Activated naive CD4-positive, alpha-beta T cell treated with Interleukin-2 at 50 U/mL for 16 hours (primary cell): ENCODE results near the gene APOBEC3G.

Source experiments
- DNase-seq: peaks from one replicate; pipeline ENCODE4 v3.0.0-alpha.2; 2020

Gene APOBEC3G

GRCh38 chr22:39125622-39126021, 48.5 kb downstream of the APOBEC3G start:
- DNase-seq, result no peak

GRCh38 chr22:39128508-39128907, 51.4 kb downstream of the APOBEC3G start:
- no peak for DNase-seq

- DNase-seq, result no peak
Measured at GRCh38 chr22:39129081-39129480, 52.0 kb downstream of the APOBEC3G start.

- no peak for DNase-seq
Measured at GRCh38 chr22:39129746-39130145, 52.7 kb downstream of the APOBEC3G start.

- no peak for DNase-seq
Measured at GRCh38 chr22:39130152-39130704, 53.2 kb downstream of the APOBEC3G start.

GRCh38 chr22:39130892-39131855, 54.1 kb downstream of the APOBEC3G start:
- no peak for DNase-seq

- no peak for DNase-seq
Measured at GRCh38 chr22:39132281-39132680, 55.2 kb downstream of the APOBEC3G start.

GRCh38 chr22:39132871-39133524, 55.9 kb downstream of the APOBEC3G start:
- no peak for DNase-seq

- DNase-seq, result no peak
Measured at GRCh38 chr22:39133871-39134270, 56.8 kb downstream of the APOBEC3G start.

GRCh38 chr22:39134366-39135091, 57.5 kb downstream of the APOBEC3G start:
- DNase-seq, result no peak

GRCh38 chr22:39135092-39135896, 58.2 kb downstream of the APOBEC3G start:
- DNase-seq, result peak; percentile 46

GRCh38 chr22:39136317-39136716, 59.2 kb downstream of the APOBEC3G start:
- DNase-seq, result no peak
